Right lobe of liver (tissue), 4 donors: Measurements from ENCODE around the gene NSRP1.

ENCODE experiments used
- CTCF ChIP-seq, 4 donors: fragments of 200-600 bp in 3 of 4; fragments of 450-650 bp in 1 of 4; IDR thresholded peaks; one replicate each; pipeline versions ENCODE4 v1.5.1 to v1.8.0; 2016 to 2022; ENCODE audit warnings: antibody characterized with exemption in 4 of 4, mild to moderate bottlenecking in 2 of 4
- POLR2A ChIP-seq: fragments of 450-650 bp; IDR thresholded peaks from one replicate; pipeline ENCODE4 v1.6.1; 2017; ENCODE audit warnings: antibody characterized with exemption, mild to moderate bottlenecking
- donor health status: DM: no; HTN: no; CAD: no.
- donor health status: DM: no; HTN: no; CAD: no.
- donor health status: DM: no; HTN: yes; CAD: no.

- TF ChIP-seq CTCF (IDR thresholded peaks at IDR 0.05) (no peak), POLR2A (peak; percentile 94)
Observed at GRCh38 chr17:30116661-30117551, at the start of gene NSRP1.
